Fibroblast of lung (primary cell): ENCODE measurements around the gene LGSN. TPM values are rescaled to one million over a fixed set of nuclear protein-coding genes. Genes with fewer than 3 reads are reported as not detected.

Experiments used
- polyA plus RNA-seq, 2 donors: library from polyadenylated mRNA; depleted of rRNA in 1 of 2; stranded (reverse) in 1 of 2; unstranded in 1 of 2; fragments of >200 nt; gene quantifications; 2 replicates each; pipeline ENCODE4 v1.2.1, GENCODE V29; 2011 to 2012; ENCODE audit warnings: missing spikeins in 1 of 2
- total RNA-seq: library from RNA; depleted of rRNA; stranded (reverse); fragments of >200 nt; gene quantifications from 2 replicates; pipeline ENCODE4 v1.2.1, GENCODE V29; 2014

Gene LGSN
- total and polyA plus RNA-seq, 2 donors (not counting 1 experiment from before 2014, with no cell fraction given), result under 0.01 TPM; not detected in 1

Other genes starting within 250 kb of the LGSN start
- 0.26 and 0.99 TPM in 2 replicates for gene FKBP1C, start 108.5 kb downstream of the LGSN start, total RNA-seq
- 1.5 and 2.2 TPM in 2 replicates for gene FKBP1C, start 108.5 kb downstream of the LGSN start, polyA plus RNA-seq